HG03457 (cell line): ENCODE data around the gene CRHBP.
"Not testable (repeated sequence)": the region's sequence is repeated elsewhere in the genome, so short reads cannot be mapped to it uniquely, and the experiment has no call there.

Experiments
- ATAC-seq: cut with Tn5 transposase; IDR thresholded peaks from one replicate; pipeline ENCODE4 v1.9.1; 2021; ENCODE audit warnings: moderate number of reproducible peaks; ENCODE audit not compliant: unreplicated experiment

CRHBP gene

DNA sequence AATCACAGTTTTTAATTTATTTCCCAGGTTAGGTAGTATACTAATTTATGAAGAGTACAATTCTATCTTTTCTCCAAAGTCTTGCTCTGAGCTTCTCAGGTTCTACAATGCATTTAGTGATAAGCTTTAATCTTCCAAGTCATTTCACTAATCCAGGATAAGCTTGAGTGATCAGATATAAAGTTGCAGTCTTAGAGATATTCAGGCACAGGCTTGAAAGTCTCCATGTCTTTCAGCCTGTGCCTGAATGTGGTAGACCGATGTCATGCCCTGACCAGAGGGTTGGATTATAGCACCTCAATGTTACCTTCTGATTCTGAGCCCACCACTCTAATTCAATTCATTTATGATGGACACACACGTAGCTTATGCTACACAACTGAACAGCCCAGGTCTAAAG, 3.2 kb downstream of the CRHBP start:
- ATAC-seq: no peak

DNA sequence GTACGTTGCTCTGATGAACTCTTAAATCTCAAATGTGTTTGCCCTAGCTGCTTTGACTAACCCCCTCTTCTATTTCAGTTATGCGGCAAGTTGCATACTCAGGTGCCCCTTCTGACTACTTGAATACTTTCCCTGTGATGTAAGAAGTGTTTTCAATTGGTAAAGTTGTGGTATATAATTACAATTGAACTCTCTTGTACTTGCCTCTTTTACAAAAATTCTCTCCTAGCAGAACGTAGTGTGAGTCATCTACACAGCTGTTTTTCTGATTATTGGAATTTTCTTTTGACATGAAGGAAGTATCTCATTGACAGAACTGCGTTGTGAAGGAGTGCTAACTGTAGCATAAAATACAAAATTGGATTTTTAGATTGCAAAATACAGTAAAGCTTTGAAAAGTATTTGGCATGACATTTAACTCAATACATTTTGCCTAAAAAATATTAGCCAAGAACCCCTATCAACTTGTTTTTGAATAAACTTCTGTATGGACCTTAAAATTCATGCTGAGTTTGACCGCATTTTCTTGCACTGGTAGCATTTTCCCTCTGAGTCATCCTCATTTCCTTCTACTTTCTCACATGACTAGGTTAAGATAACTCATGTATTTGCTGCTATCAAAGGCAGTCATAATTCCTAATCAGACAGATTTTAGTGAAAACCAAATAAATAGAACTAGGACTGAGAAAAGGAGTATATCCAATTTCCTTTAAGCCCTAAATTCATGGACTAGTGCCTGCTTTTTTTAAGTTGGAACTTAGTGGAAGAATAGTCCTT, 6.3 kb downstream of the CRHBP start:
- no peak for ATAC-seq

DNA sequence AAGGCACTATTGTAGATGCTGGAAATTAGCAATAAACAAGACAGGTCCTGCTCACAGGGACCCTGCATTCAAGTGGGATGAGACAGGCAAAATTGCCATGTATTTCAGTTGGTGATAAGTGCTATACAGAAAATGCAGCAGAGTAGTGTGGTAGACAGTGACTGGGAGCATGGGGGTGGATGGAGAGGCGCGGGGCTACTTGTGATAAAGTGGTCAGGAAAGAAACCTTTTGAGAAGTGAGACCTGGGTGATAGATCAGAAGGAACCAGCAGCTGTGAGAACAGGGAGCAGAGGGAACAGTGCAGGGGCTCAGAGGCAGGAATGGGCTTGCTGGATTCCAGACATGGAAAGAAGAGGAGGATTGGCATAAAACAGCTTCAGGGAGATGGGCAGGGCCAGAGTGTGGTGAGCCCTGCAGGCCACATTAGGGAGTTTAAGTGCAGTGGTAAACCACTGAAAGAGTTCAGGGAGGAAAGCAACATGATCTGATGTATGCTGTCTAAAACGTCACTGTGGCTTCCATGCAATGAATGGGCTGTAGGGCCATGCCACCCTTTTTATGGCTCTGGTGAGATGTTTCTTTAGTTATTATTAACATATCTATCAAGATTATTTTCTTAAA, 7.3 kb downstream of the CRHBP start:
- ATAC-seq: no peak

GRCh38 chr5:76964060-76964459, 11.2 kb downstream of the CRHBP start:
- no peak for ATAC-seq

- ATAC-seq: no peak
Observed at GRCh38 chr5:76971511-76971910, 18.7 kb downstream of the CRHBP start.

DNA sequence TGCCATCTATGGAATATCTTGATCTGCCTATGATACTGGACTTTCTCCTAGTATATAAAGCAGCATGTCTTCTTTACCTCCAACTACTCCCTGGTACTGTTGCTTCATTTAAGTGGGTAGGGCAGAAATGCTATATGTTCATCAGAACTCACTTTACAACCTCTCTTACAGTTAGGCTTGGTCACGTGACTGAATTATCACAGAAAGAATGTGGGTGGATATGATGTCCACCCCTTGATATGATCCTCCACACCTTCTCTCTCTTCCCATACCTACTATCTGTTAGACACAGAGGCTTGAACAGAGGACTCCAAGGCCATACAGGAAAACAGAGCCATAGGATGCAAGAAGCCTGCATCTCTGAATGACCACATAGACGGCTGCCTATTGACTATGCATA, 19.8 kb downstream of the CRHBP start:
- no peak for ATAC-seq

DNA sequence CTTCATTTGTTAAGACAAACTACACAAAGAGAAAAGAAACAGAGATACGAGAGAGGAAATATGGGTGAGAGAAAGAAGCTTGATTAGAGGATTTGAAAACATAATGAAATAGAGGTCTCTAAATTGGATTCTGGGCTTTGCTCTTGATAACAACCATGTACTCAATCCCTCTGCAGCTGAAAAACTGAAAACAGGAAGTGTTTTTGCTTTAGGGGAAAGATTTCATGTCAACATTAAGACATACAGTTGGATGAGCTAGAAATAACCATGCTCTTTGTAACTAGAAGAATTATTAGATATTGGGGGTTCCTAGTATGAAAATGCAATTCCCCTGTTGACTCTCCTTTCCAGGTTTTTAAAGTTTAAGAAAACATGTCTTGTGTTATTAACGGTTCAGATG, 21.9 kb downstream of the CRHBP start:
- ATAC-seq: no peak

DNA sequence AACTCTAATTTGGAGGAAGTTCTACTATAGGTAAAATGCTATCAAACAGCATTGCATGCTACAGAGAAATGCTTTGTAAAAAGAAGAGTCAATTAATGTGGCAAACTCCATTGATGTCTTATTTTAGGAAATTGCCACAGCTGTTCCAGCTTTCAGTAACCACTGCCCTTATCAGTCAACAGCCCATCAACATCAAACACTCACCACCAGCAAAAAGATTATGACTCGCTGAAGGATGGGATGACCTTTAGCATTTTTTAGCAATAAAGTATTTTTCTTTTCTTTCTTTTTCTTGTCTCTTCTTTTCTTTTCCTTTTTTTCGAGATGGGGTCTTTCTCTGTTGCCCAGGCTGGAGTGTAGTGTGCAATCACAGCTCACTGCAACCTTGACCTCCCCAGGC, 26.0 kb downstream of the CRHBP start:
- no peak for ATAC-seq

GRCh38 chr5:76980518-76981144, 27.8 kb downstream of the CRHBP start:
- ATAC-seq: no peak

- ATAC-seq: no peak
Observed at GRCh38 chr5:76982450-76982849, 29.6 kb downstream of the CRHBP start.

- ATAC-seq: no peak
Observed at GRCh38 chr5:76983468-76983867, 30.6 kb downstream of the CRHBP start.

GRCh38 chr5:76986825-76987526, 34.1 kb downstream of the CRHBP start:
- ATAC-seq: no peak

GRCh38 chr5:76990899-76991459, 38.1 kb downstream of the CRHBP start:
- no peak for ATAC-seq

DNA sequence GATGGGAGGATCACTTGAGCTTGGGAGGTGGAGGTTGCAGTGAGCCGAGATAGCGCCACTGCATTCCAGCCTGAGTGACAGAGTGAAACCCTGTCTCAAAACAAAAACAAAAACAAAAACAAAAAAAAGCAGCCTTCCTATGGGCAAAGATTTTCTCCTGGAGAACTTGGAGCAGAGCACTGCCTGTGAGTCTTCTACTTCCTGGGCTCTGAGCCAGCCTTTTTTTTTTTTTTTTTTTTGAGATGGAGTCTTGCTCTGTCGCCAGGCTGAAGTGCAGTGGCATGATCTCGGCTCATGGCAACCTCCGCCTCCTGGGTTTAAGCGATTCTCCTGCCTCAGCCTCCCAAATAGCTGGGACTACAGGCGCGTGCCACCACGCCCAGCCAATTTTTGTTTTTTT, 40.6 kb downstream of the CRHBP start:
- not testable (repeated sequence) for ATAC-seq

DNA sequence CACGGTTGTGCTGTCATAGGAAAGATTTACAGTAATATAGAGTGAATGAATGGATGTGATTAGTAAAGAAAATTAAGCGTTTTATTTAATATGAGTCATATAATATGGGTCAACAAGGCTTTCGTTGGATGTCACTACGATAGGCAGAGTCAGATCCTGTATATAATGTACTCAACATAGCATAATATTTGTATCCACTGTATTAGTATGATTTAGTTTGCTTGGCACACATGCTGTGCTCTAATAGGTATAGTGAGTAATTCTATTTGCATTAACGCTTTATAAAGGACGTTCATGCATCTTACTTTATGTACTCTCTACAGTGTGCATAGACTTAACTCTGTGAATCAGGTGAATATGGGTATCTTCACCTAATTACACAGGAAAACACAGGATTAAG, 41.5 kb downstream of the CRHBP start:
- ATAC-seq: no peak

GRCh38 chr5:76998251-76998650, 45.4 kb downstream of the CRHBP start:
- not testable (repeated sequence) for ATAC-seq

GRCh38 chr5:76999451-76999850, 46.6 kb downstream of the CRHBP start:
- ATAC-seq: no peak

DNA sequence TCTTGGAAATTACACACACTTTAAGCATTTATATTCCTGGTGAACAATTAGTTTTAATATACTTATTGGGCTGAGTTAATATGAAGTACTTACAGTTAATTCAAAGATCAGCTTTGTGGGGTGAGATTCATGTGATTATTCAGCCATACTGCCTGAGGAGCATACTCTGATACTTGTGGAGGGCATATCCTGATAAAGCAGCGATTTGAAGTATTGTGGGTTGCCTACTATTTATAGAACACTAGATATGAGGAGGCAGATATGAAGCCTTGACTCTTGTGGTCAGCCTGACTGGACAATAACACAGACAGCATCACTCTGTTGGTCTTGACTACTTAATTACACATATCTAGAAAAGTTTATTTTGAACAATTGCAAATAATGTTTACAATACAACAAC, 50.4 kb downstream of the CRHBP start:
- no peak for ATAC-seq

- ATAC-seq: no peak
Observed at GRCh38 chr5:77006124-77006523, 53.3 kb downstream of the CRHBP start.

GRCh38 chr5:77008413-77008812, 55.6 kb downstream of the CRHBP start:
- no peak for ATAC-seq

DNA sequence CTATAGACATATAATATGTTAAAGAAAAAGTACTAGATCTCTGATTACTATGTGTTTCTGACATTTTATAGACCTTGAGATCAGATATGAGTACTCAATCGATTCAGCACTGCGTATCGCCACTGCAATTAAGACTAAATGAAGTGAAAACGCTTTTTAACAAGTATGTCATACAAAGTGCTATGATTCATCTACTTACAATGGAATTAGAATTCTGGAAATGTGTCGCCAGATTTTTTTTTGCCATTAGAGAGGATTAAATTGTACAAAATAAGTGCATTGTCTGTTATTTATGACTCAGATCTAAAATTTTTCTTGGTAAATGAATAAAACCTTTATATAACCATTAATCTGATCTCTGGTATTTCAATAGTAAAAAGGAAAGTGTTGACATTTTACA, 57.4 kb downstream of the CRHBP start:
- no peak for ATAC-seq
